ENCODE measurements around the gene SPDEF.

DNA sequence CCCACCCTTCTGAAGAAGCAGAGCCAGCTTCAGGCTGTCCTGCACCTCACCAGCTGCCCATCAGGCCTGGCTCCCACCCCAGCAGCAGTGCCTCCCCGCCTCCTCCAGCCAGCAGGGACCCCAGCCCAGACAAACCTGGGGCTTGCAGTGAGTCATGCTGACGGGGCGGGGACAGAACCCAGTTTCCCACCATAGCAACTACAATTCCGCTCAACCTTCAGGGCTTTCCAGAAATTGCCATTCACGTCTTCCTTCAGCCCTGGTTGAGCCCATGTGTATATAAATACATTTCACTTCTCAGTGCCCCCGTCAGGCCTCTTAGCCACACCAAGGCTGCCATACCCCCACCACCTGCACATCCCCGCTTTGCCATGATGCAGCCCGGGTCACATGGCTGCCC lies 4.4 kb downstream of the SPDEF start:
- no peak for TF ChIP-seq BACH2 (CRISPR knock-in tag; IDR thresholded peaks at IDR 0.05; ENCODE audit: borderline replicate concordance)
- no peak for TF ChIP-seq ZC3H10 (CRISPR knock-in tag; IDR thresholded peaks at IDR 0.05)
- no peak for TF ChIP-seq RARB (CRISPR knock-in tag; IDR thresholded peaks at IDR 0.05)
- TF ChIP-seq ZFP30 (CRISPR knock-in tag; IDR thresholded peaks at IDR 0.05) = no peak
- TF ChIP-seq ESRRG (CRISPR knock-in tag; IDR thresholded peaks at IDR 0.05) = no peak
- TF ChIP-seq ARNTL (CRISPR knock-in tag; IDR thresholded peaks at IDR 0.05; ENCODE audit: borderline replicate concordance, low read depth) = no peak
- no peak for TF ChIP-seq ZNF565 (CRISPR knock-in tag; conservative IDR thresholded peaks at IDR 0.05; ENCODE audit: low read depth)
- TF ChIP-seq, protein P1, sequence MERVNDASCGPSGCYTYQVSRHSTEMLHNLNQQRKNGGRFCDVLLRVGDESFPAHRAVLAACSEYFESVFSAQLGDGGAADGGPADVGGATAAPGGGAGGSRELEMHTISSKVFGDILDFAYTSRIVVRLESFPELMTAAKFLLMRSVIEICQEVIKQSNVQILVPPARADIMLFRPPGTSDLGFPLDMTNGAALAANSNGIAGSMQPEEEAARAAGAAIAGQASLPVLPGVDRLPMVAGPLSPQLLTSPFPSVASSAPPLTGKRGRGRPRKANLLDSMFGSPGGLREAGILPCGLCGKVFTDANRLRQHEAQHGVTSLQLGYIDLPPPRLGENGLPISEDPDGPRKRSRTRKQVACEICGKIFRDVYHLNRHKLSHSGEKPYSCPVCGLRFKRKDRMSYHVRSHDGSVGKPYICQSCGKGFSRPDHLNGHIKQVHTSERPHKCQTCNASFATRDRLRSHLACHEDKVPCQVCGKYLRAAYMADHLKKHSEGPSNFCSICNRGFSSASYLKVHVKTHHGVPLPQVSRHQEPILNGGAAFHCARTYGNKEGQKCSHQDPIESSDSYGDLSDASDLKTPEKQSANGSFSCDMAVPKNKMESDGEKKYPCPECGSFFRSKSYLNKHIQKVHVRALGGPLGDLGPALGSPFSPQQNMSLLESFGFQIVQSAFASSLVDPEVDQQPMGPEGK (CRISPR knock-in tag; IDR thresholded peaks at IDR 0.05; ENCODE audit: borderline replicate concordance) = no peak
- no peak for TF ChIP-seq ISL1 (CRISPR knock-in tag; IDR thresholded peaks at IDR 0.05)
